Stimulated activated CD4-positive, alpha-beta T cell treated with anti-CD3 and anti-CD28 coated beads, Interleukin-12 subunit alpha, Interleukin-12 subunit beta, amount 100 ng/mL, for 4 hours (primary cell): ENCODE measurements around the gene DNAH12.
A peak's percentile ranks its signal among the peaks of the same experiment; 100 is the strongest.
"Not testable (repeated sequence)": the region's sequence is repeated elsewhere in the genome, so short reads cannot be mapped to it uniquely, and the experiment has no call there.

Experiments used
- DNase-seq: peaks from one replicate; pipeline ENCODE4 v3.0.0-alpha.2; 2020

The DNAH12 gene

DNA sequence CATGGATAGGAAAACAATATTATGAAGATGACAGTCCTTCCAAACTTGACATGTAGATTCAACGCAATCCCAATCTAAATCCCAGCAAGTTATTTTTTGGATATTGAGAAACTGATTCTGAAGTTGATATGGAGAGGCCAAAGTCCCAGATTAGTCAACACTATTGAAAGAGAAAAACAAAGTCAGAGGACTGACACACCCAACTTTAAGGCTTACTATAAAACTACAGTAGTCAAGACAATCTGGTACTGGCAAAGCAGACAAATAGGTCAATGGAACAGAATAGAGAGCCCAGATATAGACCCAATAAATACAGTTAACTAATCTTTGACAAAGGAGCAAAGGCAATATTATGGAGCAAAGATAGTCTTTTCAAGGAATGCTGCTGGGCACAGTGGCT is 132.4 kb downstream of the DNAH12 start:
- DNase-seq = no peak

DNA sequence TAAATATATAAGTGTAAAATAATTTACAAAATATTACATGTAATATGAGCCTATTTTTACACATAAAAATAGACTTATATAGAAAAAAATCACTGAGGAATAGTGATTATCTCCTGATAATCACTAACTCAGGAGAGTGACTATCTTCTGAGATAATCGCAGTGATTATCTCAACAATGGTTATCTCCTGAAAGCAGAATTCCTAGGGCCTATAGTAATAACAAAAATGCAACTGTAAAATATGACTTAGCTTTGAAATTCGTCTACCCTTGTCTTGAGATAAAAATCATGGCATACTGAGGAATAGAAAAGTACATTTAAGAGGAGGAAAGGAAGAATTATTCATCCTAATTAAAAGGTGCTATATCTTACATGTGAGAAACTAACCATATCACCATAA is 134.7 kb downstream of the DNAH12 start:
- no peak for DNase-seq

DNA sequence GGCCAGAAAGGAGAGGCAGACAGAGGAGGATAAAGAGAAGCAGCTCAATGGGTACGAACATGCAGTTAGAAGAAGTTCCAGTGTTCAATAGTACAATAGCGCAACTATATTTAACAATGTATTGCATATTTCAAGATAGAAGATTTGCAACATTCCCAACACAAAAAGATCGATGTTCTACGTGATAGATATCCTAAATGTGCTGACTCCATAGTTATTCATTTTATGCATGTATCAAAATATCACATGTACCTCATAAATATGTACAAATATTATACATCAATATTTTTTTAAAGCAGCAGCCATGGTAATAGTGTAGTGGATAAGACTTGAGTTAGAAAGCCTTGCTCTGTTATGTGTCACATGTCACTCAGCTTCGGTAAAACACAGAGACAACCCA is 141.5 kb downstream of the DNAH12 start:
- no peak for DNase-seq

DNA sequence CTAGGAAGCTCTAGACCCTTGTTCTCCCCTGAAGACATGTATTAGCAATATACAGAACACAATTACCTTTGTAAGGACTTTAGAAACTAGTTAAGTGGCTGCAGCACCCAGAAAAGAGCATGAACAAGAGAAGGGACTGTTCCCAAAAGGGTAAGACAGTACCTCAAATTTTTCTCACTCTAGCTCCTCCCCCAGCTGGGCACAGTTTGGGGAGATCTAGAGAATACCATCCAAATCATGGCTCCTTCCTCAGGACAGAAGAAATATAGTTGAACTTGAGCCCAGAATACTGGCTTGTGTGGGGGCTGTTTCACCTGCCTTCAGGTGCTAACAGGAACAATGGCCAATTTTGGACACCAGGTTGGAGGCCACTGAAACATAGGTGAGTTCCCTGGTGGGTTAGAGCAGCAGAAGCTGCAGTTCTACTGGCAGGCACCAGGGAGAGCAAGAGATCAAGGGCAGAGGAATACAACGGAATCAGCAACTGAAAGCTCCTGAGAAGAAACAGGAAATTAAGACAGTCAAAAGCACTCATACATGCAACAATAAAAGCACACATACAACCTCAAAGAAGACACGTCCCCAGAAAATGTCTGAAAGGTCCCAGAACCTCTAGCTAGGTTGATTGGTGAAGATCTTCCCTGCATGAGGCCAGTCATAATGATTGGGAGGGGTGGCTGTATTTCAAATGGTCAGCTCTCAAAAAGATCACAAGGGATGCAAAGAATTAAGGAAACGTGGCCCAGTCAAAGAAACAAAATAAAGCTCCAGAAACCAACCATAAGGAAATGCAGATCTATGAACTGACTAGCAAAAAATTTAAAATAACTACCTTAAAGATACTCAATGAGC is 146.7 kb downstream of the DNAH12 start:
- peak; percentile 37 for DNase-seq

DNA sequence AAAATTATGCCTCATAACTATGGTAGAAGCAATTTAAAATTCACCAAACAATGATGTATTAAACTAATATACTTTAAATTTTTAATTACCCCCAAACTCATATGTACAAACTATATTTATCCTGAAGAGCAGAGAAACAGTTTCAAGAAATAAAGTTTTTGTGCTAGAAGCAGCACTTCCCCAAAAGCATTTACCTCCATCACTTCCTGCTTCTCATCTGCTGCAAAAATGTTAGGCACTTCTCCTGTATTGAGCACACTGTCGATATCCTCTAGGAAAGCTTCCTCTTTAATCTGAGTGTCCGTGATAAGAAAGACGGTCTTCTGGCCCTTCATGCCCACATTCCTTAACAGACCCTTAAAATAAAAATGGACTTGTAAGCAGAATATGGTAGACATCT is 150.2 kb downstream of the DNAH12 start:
- no peak for DNase-seq

GRCh38 chr3:57391767-57392166 is 152.4 kb downstream of the DNAH12 start:
- no peak for DNase-seq

- no peak for DNase-seq
Observed at GRCh38 chr3:57389271-57389670, 154.9 kb downstream of the DNAH12 start.

GRCh38 chr3:57386307-57386706 is 157.8 kb downstream of the DNAH12 start:
- no peak for DNase-seq

DNA sequence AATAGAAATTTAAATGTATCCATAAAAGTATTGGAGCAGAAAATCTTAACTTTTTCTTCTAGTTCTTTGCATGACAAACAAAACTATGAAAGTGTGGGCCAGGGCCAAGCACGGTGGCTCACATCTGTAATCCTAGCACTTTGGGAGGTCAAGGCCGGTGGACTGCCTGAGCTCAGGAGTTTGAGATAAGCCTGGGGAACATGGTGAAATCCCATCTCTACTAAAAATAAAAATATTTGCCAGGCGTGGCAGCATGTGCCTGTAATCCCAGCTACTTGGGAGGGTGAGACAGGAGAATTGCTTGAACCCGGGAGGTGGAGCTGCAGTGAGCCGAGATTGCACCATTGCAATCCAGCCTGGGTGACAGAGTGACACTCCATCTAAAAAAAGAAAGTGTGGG is 158.6 kb downstream of the DNAH12 start:
- DNase-seq = no peak

DNA sequence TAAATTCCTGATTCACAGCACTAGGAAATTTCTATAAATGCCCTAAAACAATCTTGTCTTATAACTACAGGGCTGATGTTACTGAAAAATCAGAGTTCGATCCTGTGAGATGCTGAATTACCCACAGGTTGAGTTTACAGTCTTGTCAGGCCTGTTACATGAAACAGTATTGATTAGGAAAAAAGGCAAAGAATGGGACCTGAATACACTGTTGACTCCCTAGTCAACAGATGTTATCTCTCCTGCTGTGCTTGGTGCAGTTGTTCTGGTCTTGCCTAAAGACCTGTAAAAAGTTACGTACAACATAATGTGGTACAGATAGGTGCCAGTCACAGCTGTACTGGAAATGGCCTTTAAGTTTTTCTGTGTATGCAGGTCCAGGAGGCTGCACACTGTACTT is 160.3 kb downstream of the DNAH12 start:
- no peak for DNase-seq

GRCh38 chr3:57383406-57383805 is 160.7 kb downstream of the DNAH12 start:
- DNase-seq = no peak

GRCh38 chr3:57382933-57383332 is 161.2 kb downstream of the DNAH12 start:
- no peak for DNase-seq

DNA sequence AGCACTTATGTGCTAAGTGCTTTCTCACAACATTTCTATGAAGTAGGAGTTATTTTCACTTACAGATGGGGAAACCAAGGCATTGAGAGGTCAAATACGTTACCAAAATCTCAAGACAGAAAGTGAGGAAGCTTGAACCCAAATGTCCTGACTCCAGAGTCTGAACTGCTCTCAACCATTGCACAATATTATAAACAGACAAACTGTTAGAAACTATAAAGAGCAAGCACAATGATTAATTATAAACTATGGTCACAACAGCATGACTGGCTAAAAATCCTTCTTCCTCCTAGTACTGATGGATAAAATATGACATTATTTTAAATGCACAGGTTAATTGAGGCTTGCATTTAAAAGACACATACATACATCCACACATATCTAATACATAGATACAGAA is 173.8 kb downstream of the DNAH12 start:
- no peak for DNase-seq

GRCh38 chr3:57365089-57365488 is 179.1 kb downstream of the DNAH12 start:
- not testable (repeated sequence) for DNase-seq

DNA sequence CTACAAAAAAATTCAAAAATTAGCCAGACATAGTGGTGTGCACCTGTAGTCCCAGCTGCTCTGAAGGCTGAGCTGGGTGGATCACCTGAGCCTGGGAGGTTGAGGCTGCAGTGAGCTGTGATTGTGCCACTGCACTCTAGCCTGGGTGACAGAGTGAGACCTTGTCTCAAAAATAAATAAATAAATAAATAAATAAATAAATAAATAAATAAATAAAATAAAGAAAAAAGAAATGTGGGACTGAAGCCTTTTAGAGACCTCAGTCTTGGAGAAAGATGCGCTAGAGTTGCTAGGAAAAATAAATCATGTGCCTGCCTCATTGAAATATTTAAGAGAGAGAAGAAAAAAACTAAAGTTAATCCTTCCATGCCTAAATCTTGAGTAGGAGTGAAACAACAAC is 187.9 kb downstream of the DNAH12 start:
- DNase-seq = not testable (repeated sequence)

DNA sequence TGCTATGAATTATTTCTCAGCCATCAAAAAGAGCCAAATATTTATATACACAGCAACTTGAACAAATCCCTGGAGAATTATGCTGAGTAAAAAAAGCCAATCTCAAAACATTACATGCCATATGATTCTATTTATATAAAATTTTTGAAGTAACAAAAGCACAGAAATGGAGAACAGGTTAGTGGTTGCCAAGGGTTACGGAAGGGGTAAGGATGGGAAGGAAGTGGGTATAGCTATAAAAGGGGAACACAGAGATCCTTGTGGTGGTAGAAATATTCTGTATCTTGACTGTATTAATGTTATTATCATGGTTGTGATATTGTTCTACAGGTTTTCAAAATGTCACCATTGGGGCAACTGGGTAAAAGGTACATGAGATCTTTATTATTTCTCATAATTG is 189.4 kb downstream of the DNAH12 start:
- no peak for DNase-seq

- no peak for DNase-seq
Observed at GRCh38 chr3:57350271-57350670, 193.9 kb downstream of the DNAH12 start.

- DNase-seq = not testable (repeated sequence)
Observed at GRCh38 chr3:57339071-57339642, 205.0 kb downstream of the DNAH12 start.

GRCh38 chr3:57338272-57339070 is 205.7 kb downstream of the DNAH12 start:
- DNase-seq = not testable (repeated sequence)

DNA sequence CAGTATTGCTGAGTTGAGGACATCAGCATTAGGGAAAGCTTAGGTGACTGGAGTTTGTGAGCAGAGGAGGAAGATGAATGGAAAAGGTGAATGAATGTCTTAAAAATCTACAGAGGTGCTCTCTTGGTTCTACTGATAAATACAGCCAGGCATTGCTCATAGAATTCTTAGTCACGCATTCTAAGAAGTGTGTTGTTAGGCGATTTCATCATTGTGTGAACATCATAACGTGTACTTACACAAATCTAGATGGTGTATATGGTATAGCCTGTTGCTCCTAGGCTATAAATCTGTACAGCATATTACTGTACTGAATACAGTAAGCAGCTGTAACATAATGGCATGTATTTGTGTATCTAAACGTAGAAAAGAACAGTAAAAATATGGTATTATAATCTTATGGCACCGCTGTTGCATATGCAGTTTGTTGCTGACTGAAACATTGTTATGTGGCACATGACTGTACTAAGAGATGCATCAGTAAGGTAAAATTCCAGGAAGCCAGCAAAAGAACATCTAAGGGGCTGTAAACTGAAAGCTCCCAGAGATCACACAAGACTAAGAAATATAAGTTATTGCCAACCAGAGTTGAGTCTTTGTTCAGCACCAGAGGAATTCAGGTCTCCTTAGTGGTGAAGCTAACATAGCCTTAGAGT is 208.7 kb downstream of the DNAH12 start:
- DNase-seq = no peak

DNA sequence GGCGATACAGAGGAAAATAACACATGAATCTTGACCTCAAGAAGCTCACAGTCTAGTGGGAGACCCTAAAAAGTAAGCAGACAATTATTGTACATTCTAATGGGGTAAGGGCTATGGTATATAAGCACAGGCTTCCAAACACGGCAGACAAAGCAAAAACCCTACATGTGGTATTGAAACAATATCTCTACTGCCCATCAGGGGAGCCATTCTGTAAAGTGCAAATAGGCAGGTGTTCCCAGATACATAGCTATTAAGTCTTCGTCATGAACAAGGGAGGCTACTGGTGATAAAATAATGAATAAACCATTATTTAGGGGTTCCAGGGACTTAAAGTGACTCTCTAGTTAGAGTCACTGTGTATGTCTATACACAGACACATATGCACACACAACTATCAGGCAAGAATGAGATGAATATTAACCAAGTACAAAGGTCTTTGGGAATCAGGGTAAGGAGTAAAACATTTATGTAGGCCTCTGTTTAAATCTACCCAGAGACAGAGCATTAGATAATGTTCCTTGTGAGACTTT is 213.0 kb downstream of the DNAH12 start:
- no peak for DNase-seq

- not testable (repeated sequence) for DNase-seq
Observed at GRCh38 chr3:57326498-57326897, 217.6 kb downstream of the DNAH12 start.

DNA sequence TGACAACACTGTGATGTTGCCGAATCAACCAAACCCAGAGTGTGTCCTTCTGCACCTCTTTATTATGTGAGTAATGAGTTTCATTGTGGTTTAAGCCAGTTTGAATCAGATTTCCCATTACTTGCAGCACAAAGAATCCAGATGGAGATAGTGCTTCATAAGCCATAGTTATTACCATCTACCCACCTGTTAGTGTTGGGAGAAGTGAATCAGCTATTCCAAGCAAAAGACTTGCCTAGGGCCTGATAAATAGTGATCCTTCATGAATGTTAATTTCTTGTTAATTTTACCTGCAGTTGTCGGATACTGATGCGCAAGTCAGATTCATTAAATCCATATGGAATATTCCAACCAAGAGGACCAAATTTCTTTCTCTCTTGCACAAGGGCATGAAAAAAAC is 229.9 kb downstream of the DNAH12 start:
- no peak for DNase-seq
